Endothelial cell of umbilical vein (primary cell): ENCODE measurements around the gene ARPIN. TPM values are rescaled to one million over a fixed set of nuclear protein-coding genes. Genes with fewer than 3 reads are reported as not detected.

Source experiments
- BruUV-seq: library from RNA; stranded (reverse); fragments of 400-500 nt; replicated peaks from 2 replicates; lab custom pipeline; 2021; lab: Mats Ljungman, UMichigan
- CTCF ChIA-PET: fragments of 300-600, 350-600 bp; sonication (Branson Sonifier 250); formaldehyde crosslinking; loops from one replicate; lab custom pipeline; 2021; ENCODE audit warnings: antibody characterized with exemption, inconsistent platforms; lab: Charles Lee
- POLR2A ChIA-PET: fragments of 300-600, 350-600 bp; sonication (Branson Sonifier 250); formaldehyde crosslinking; loops from one replicate; lab custom pipeline; 2021; ENCODE audit warnings: antibody characterized with exemption, inconsistent platforms; lab: Charles Lee
- DNase-seq: peaks from one replicate; pipeline ENCODE4 v3.0.0-alpha.2; 2011; ENCODE audit warnings: low read depth, low spot score
- FAIRE-seq: peaks from 2 replicates; lab custom pipeline; 2011; peaks lifted over from hg19 to GRCh38; lab: Jason Lieb, UNC
- H2AFZ ChIP-seq: 2 replicates; pipeline ENCODE4 v1.6.0; 2012; ENCODE audit warnings: low read depth, low read length, control low read depth, inconsistent platforms
- H3K27ac ChIP-seq: 2 replicates; pipeline ENCODE4 v1.5.1; 2011; ENCODE audit warnings: low read depth, mild to moderate bottlenecking, control low read depth, low read length, moderate library complexity; ENCODE audit not compliant: insufficient read depth
- H3K27me3 ChIP-seq, 2 experiments: 2 replicates each; pipeline versions ENCODE4 v1.6.0 to v1.6.1; 2011; ENCODE audit warnings: low read length in 2 of 2, mixed read lengths in 1 of 2; ENCODE audit not compliant: control insufficient read depth in 2 of 2, insufficient read depth in 2 of 2
- H3K36me3 ChIP-seq, 2 experiments: 2 replicates in 1 of 2; 3 replicates in 1 of 2; pipeline ENCODE4 v1.5.1; 2011; ENCODE audit warnings: low read length in 2 of 2, mild to moderate bottlenecking in 1 of 2, moderate library complexity in 1 of 2; ENCODE audit not compliant: control insufficient read depth in 2 of 2, insufficient read depth in 2 of 2; ENCODE audit errors: extremely low read depth in 1 of 2
- H3K4me1 ChIP-seq: 3 replicates; pipeline ENCODE4 v1.5.1; 2011; ENCODE audit warnings: mild to moderate bottlenecking, low read length; ENCODE audit not compliant: control insufficient read depth, insufficient read depth; ENCODE audit errors: extremely low read depth
- H3K4me2 ChIP-seq: 2 replicates; pipeline ENCODE4 v1.6.1; 2011; ENCODE audit warnings: low read length, control low read depth, mixed read lengths; ENCODE audit not compliant: insufficient read depth
- H3K4me3 ChIP-seq, 3 experiments: fragments of 200-600 bp in 1 of 3; sonication (generic), shearing (Covaris generic) in 1 of 3; replicated peaks in 1 of 3; 2 replicates each; pipeline ENCODE4 v1.5.1; 2011 to 2016; ENCODE audit warnings: control low read depth in 3 of 3, low read length in 3 of 3, mild to moderate bottlenecking in 2 of 3, inconsistent platforms in 1 of 3, low read depth in 1 of 3, moderate library complexity in 1 of 3; ENCODE audit not compliant: insufficient read depth in 1 of 3
- H3K79me2 ChIP-seq: 2 replicates; pipeline ENCODE4 v1.6.0; 2012; ENCODE audit warnings: low read length, inconsistent platforms; ENCODE audit not compliant: control insufficient read depth, insufficient read depth
- H3K9ac ChIP-seq: replicated peaks from 2 replicates; pipeline ENCODE3; 2011; ENCODE audit warnings: low read length, control low read depth; ENCODE audit not compliant: insufficient read depth; ENCODE audit errors: extremely low read depth
- H3K9me1 ChIP-seq: replicated peaks from 3 replicates; pipeline ENCODE4 v1.6.0; 2011; ENCODE audit warnings: mild to moderate bottlenecking, low read length; ENCODE audit not compliant: control insufficient read depth, insufficient read depth; ENCODE audit errors: extremely low read depth
- H3K9me3 ChIP-seq: replicated peaks from 2 replicates; pipeline ENCODE4 v1.5.1; 2012; ENCODE audit warnings: low read length, inconsistent platforms; ENCODE audit not compliant: control insufficient read depth, insufficient read depth
- H4K20me1 ChIP-seq: replicated peaks from 2 replicates; pipeline ENCODE3; 2011; ENCODE audit warnings: mild to moderate bottlenecking, low read length; ENCODE audit not compliant: control insufficient read depth, insufficient read depth; ENCODE audit errors: extremely low read depth
- CTCF ChIP-seq, 2 donors: IDR thresholded peaks; 1 replicate in 1 of 2; 2 replicates in 1 of 2; pipeline ENCODE4 v1.5.1; 2011; ENCODE audit warnings: low read length in 2 of 2, mild to moderate bottlenecking in 2 of 2, moderate library complexity in 2 of 2, control low read depth in 1 of 2, inconsistent platforms in 1 of 2, low read depth in 1 of 2; ENCODE audit not compliant: insufficient read depth in 1 of 2; ENCODE audit errors: extremely low read depth in 1 of 2
- EZH2 ChIP-seq: IDR thresholded peaks from 2 replicates; pipeline ENCODE4 v1.6.1; 2012; ENCODE audit warnings: borderline replicate concordance, low read depth, mild to moderate bottlenecking, moderate library complexity, low read length, inconsistent platforms; ENCODE audit not compliant: severe bottlenecking
- FOS ChIP-seq: IDR thresholded peaks from 2 replicates; pipeline ENCODE4 v1.6.1; 2011; ENCODE audit warnings: mild to moderate bottlenecking, low read length, moderate library complexity, borderline replicate concordance; ENCODE audit not compliant: insufficient read depth
- GATA2 ChIP-seq: IDR thresholded peaks from 2 replicates; pipeline ENCODE4 v1.7.0; 2011; ENCODE audit warnings: low read depth, mild to moderate bottlenecking, moderate library complexity, mixed read lengths, low read length; ENCODE audit not compliant: insufficient read length, insufficient read depth
- JUN ChIP-seq: IDR thresholded peaks from 2 replicates; pipeline ENCODE4 v1.6.1; 2011; ENCODE audit warnings: borderline replicate concordance, low read depth; ENCODE audit not compliant: insufficient read length, insufficient read depth
- MAX ChIP-seq: IDR thresholded peaks from 2 replicates; pipeline ENCODE4 v1.6.1; 2011; ENCODE audit not compliant: insufficient read depth, insufficient read length
- MYC ChIP-seq: IDR thresholded peaks from one replicate; pipeline ENCODE4 v1.6.1; 2011; ENCODE audit warnings: mild to moderate bottlenecking, low read depth, low read length
- POLR2A ChIP-seq: IDR thresholded peaks from 2 replicates; pipeline ENCODE4 v1.6.1; 2012; ENCODE audit warnings: low read depth, mild to moderate bottlenecking, control low read depth, low read length
- POLR2AphosphoS5 ChIP-seq: IDR thresholded peaks from 2 replicates; pipeline ENCODE4 v1.6.1; 2012; ENCODE audit warnings: low read depth, mild to moderate bottlenecking, control low read depth, low read length, moderate library complexity; ENCODE audit not compliant: insufficient read depth
- dilution Hi-C: fragments of 300-500 bp; cut with MboI; formaldehyde crosslinking; loops from one replicate; pipeline ENCODE4 v1.15.0; 2019; ENCODE audit warnings: low sequenced_read_pairs; ENCODE audit not compliant: extremely low pct_ligation_motif_present
- intact Hi-C: fragments of 100-400 bp; cut with micrococcal nuclease; formaldehyde crosslinking; loops from one replicate; pipeline ENCODE4 v1.10.0; 2022
- polyA plus RNA-seq, 4 experiments: library from polyadenylated mRNA; depleted of rRNA in 3 of 4; stranded (reverse) in 3 of 4; unstranded in 1 of 4; fragments of >200 nt; gene quantifications; 2 replicates each; pipeline versions ENCODE4 v1.2.1 to v1.2.3, GENCODE V29; 2011 to 2012; ENCODE audit warnings: missing spikeins in 1 of 4
- total RNA-seq: library from RNA; stranded (reverse); gene quantifications from 2 replicates; pipeline ENCODE4 v1.2.3, GENCODE V29; 2021

Gene ARPIN
- total and polyA plus RNA-seq, 2 donors (not counting 3 experiments of a cell fraction or from before 2014, with no cell fraction given), result 13.0 to 23.3 TPM

DNA sequence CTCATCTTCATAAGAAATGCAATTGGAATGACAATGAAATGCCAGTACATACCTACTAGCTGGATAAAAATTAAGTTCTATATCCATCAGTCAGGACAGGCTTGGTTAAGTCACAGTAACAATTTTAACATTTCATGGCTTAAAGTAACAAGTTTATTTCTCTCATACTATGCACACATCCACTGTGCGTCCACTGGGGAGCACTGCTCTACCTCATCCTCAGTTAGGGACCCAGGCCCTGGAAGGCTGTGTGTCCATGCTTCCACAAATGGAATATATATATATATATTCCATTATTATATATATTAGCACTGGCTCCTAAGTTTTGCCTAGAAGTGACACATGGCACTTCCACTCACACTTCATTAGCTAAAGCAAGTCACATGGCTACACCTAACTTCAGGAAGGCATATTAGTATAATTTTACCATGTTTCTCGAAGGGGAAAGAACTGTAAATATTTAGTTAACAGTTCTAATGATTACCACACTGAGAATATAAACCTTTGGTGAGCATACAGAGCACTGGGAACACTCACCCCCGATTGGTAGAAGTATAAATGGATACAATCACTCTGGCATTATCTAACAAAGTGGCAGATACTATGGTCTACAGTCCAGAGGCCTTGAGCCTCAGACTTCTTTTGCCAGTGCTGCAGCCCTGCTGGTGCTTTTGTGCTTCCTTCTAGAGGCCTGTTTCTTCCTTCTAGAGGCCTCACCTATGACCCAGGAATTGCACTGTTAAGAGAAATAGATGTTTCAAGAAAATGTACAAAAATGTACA lies 47.6 kb downstream of the ARPIN start:
- POLR2A ChIA-PET, result no interaction called here
- DNase-seq (no peak), FAIRE-seq (no peak)
- intact Hi-C loops (no loop called here), dilution Hi-C loops (loop anchor here (25.0 kb wide), 1 partner anchor 103 kb away; the partner anchor contains the start of gene MESP1)
- no peak overlapping the region for H3K4me3 ChIP-seq
- no peak overlapping the region for H3K4me2 ChIP-seq
- CTCF ChIA-PET, result interaction anchor here (0.7 to 2.0 kb wide), 6 partner anchors 9 to 104 kb away, joined by 3 to 16 read pairs (median 6); partner anchors contain the start of gene MESP2
- TF ChIP-seq POLR2AphosphoS5 (no peak), FOS (no peak), GATA2 (no peak), JUN (no peak), MYC (no peak), CTCF (IDR thresholded peaks at IDR 0.05; ENCODE audit: extremely low read depth in 1 of 2, insufficient read depth in 1 of 2, low read depth in 1 of 2, low read length in 2 of 2) (no peak), MAX (no peak), EZH2 (no peak), POLR2A (no peak)
- no peaks in the 10 kb centered on the region for H3K9me3 ChIP-seq
- no peak overlapping the region for H2AFZ ChIP-seq
- no peak overlapping the region for H3K27ac ChIP-seq
- no peak overlapping the region for H3K9ac ChIP-seq
- no peaks in the 10 kb centered on the region for H3K79me2 ChIP-seq
- BruUV-seq, result no TSS peak
- no peaks in the 10 kb centered on the region for H4K20me1 ChIP-seq
- no peaks in the 10 kb centered on the region for H3K9me1 ChIP-seq
- H3K4me1 ChIP-seq, result no peaks in the 10 kb centered on the region
- H3K27me3 ChIP-seq, result no peaks in the 10 kb centered on the region
- peaks cover 0 to 5% of the 10 kb centered on the region in 2 experiments for H3K36me3 ChIP-seq
